K562 (cell line): ENCODE data around the gene PPY. TPM values are rescaled to one million over a fixed set of nuclear protein-coding genes. Genes with fewer than 3 reads are reported as not detected.

Source experiments
- ATAC-seq: fragments of 200-7000 bp; cut with Tn5 transposase; 3 replicates; pipeline ENCODE4 v1.9.1; 2020; ENCODE audit warnings: moderate library complexity
- BruUV-seq: library from RNA; stranded (reverse); fragments of 400-500 nt; replicated peaks from 2 replicates; lab custom pipeline; 2021; lab: Mats Ljungman, UMichigan
- CTCF ChIA-PET: fragments of 300-600 bp; formaldehyde crosslinking; extraction: SDS; loops from one replicate; lab custom pipeline; 2021; ENCODE audit warnings: low intra/inter-chr PET ratio; lab: Yijun Ruan, JAX
- POLR2A ChIA-PET: fragments of 300-600, 350-650 bp; sonication (Branson Sonifier 250); formaldehyde crosslinking; extraction: SDS; loops from one replicate; lab custom pipeline; 2021; ENCODE audit warnings: antibody characterized with exemption, inconsistent platforms; lab: Yijun Ruan, JAX
- DNase-seq, 4 experiments: peaks; one replicate each; pipeline versions ENCODE4 v3.0.0 to v3.0.0-alpha.2; 2011 to 2018; ENCODE audit warnings: low spot score in 3 of 4, mixed read lengths in 3 of 4; ENCODE audit errors: extremely low read depth in 1 of 4
- FAIRE-seq: peaks from 2 replicates; lab custom pipeline; 2011; peaks lifted over from hg19 to GRCh38; lab: Jason Lieb, UNC
- H2AFZ ChIP-seq: 2 replicates; pipeline ENCODE4 v1.6.0; 2011; ENCODE audit warnings: low read depth, low read length, control low read depth, inconsistent platforms
- H3K27ac ChIP-seq: fragments of 200-600 bp; 3 replicates; pipeline ENCODE4 v1.8.0; 2011; ENCODE audit warnings: low read depth, mild to moderate bottlenecking, control low read depth, inconsistent platforms, low read length, moderate library complexity, mixed read lengths; ENCODE audit errors: extremely low read depth
- H3K27me3 ChIP-seq, 2 experiments: fragments of 300-600 bp in 1 of 2; 2 replicates in 1 of 2; 3 replicates in 1 of 2; pipeline versions ENCODE4 v1.6.0 to v1.8.0; 2011; ENCODE audit warnings: inconsistent platforms in 2 of 2, low read length in 2 of 2, mild to moderate bottlenecking in 1 of 2, mixed read lengths in 1 of 2, moderate library complexity in 1 of 2; ENCODE audit not compliant: control insufficient read depth in 2 of 2, insufficient read depth in 2 of 2
- H3K36me3 ChIP-seq: fragments of 300-600 bp; 3 replicates; pipeline ENCODE4 v1.8.0; 2011; ENCODE audit warnings: mild to moderate bottlenecking, low read length, inconsistent platforms; ENCODE audit not compliant: control insufficient read depth, insufficient read depth
- H3K4me1 ChIP-seq, 2 experiments: fragments of 200-600 bp in 1 of 2; replicated peaks in 1 of 2; 2 replicates in 1 of 2; 3 replicates in 1 of 2; pipeline versions ENCODE4 v1.5.1 to v1.8.0; 2011; ENCODE audit warnings: inconsistent platforms in 2 of 2, low read length in 2 of 2, mild to moderate bottlenecking in 1 of 2, mixed read lengths in 1 of 2, moderate library complexity in 1 of 2; ENCODE audit not compliant: control insufficient read depth in 2 of 2, insufficient read depth in 2 of 2
- H3K4me2 ChIP-seq: 2 replicates; pipeline ENCODE4 v1.6.1; 2011; ENCODE audit warnings: low read length, control low read depth, inconsistent platforms, mixed read lengths; ENCODE audit not compliant: insufficient read depth
- H3K4me3 ChIP-seq: fragments of 200-600 bp; sonication (generic), shearing (Covaris generic); 2 replicates; pipeline ENCODE4 v1.5.1; 2016; ENCODE audit warnings: control low read depth, inconsistent platforms
- H3K79me2 ChIP-seq: fragments of 200-600 bp; 3 replicates; pipeline ENCODE4 v1.8.0; 2011; ENCODE audit warnings: low read length, inconsistent platforms; ENCODE audit not compliant: control insufficient read depth, insufficient read depth
- H3K9ac ChIP-seq, 2 experiments: 2 replicates each; pipeline versions ENCODE4 v1.6.0 to v1.6.1; 2011; ENCODE audit warnings: low read depth in 2 of 2, low read length in 2 of 2, control low read depth in 1 of 2, inconsistent platforms in 1 of 2, mild to moderate bottlenecking in 1 of 2, mixed read lengths in 1 of 2; ENCODE audit not compliant: insufficient read depth in 1 of 2
- H3K9me1 ChIP-seq: one replicate; pipeline ENCODE4 v1.6.0; 2011; ENCODE audit warnings: inconsistent platforms, mild to moderate bottlenecking, low read length, moderate library complexity; ENCODE audit not compliant: control insufficient read depth, insufficient read depth
- H3K9me3 ChIP-seq: replicated peaks from 2 replicates; pipeline ENCODE4 v1.5.1; 2011; ENCODE audit warnings: low read depth, low read length, inconsistent platforms; ENCODE audit not compliant: control insufficient read depth, insufficient read depth
- H4K20me1 ChIP-seq: replicated peaks from 2 replicates; pipeline ENCODE4 v1.6.1; 2011; ENCODE audit warnings: low read length, inconsistent platforms, mixed read lengths; ENCODE audit not compliant: control insufficient read depth, insufficient read depth
- CBX3 ChIP-seq, 2 experiments: IDR thresholded peaks; 1 replicate in 1 of 2; 2 replicates in 1 of 2; pipeline ENCODE4 v1.6.1; 2012; ENCODE audit warnings: inconsistent platforms in 2 of 2, low read length in 2 of 2, borderline replicate concordance in 1 of 2, control low read depth in 1 of 2
- CEBPB ChIP-seq: fragments of 450-650 bp; IDR thresholded peaks from 2 replicates; pipeline ENCODE4 v1.6.1; 2016; ENCODE audit warnings: missing genetic modification characterization, missing compliant biosample characterization
- MCM3 ChIP-seq: fragments of 450-650 bp; IDR thresholded peaks from 2 replicates; pipeline ENCODE4 v1.6.1; 2016
- WGBS: fragments of 100-300 bp; shearing (Covaris generic); methylation state at CpG from one replicate; pipeline ENCODE4 v1.1.6; 2016; ENCODE audit warnings: low coverage, mixed read lengths; ENCODE audit not compliant: insufficient coverage; ENCODE audit errors: missing lambda C conversion rate; 5-methylcytosine and 5-hydroxymethylcytosine counted together
- in situ Hi-C: fragments of 300-500 bp; cut with MboI; formaldehyde crosslinking; loops from 4 replicates; pipeline ENCODE4 v1.15.0; 2018; ENCODE audit warnings: inconsistent platforms, mixed read lengths
- intact Hi-C: fragments of 100-400 bp; cut with micrococcal nuclease; formaldehyde crosslinking; loops from 2 replicates; pipeline ENCODE4 v1.14.2; 2022
- polyA plus RNA-seq, 8 experiments: library from polyadenylated mRNA; depleted of rRNA in 4 of 8; stranded (reverse) in 5 of 8; unstranded in 3 of 8; fragments of >200 nt; fragmentation: Nextera tagmentation in 2 of 8; fragmentation: Illumina TruSeq in 1 of 8; extraction: Ambion mirVana in 2 of 8; extraction: Trizol in 1 of 8; gene quantifications; 2 replicates each; pipeline versions ENCODE4 v1.2.1 to v1.2.3, GENCODE V29; 2011 to 2014; ENCODE audit warnings: inconsistent platforms in 1 of 8, missing spikeins in 1 of 8
- total RNA-seq, 7 experiments: library from RNA; depleted of rRNA in 6 of 7; stranded (reverse); fragments of >200 nt in 6 of 7; fragmentation: Illumina TruSeq in 2 of 7; extraction: Trizol in 2 of 7; gene quantifications; 2 replicates each; pipeline versions ENCODE4 v1.2.1 to v1.2.3, GENCODE V29; 2011 to 2021; ENCODE audit warnings: low replicate concordance in 1 of 7

The PPY gene
- total and polyA plus RNA-seq, 9 of the 15 experiments (the other 6 are each of a cell fraction or from before 2014, with no cell fraction given) = not detected

GRCh38 chr17:43906951-43907424 is 35.3 kb downstream of the PPY start:
- H3K9me3 ChIP-seq = no peaks in the 10 kb centered on the region
- CTCF ChIA-PET = no interaction called here
- BruUV-seq = no TSS peak
- H4K20me1 ChIP-seq = peaks cover 6% of the 10 kb centered on the region; the same call in 1 of the 2 replicates
- no peaks in the 10 kb centered on the region for H3K79me2 ChIP-seq
- peak overlapping the region; percentile 74 for H3K4me2 ChIP-seq
- ATAC-seq (no peak), DNase-seq (peak in 1 of 4 experiments; percentile 23)
- peak overlapping the region; percentile 8; the same call in 1 of the 2 replicates for H3K4me3 ChIP-seq
- H3K36me3 ChIP-seq = no peaks in the 10 kb centered on the region
- WGBS = 11% methylated on average over 25 of the region's 29 CpGs
- H2AFZ ChIP-seq = peak overlapping the region; percentile 88; the same call in 1 of the 2 replicates
- peak overlapping the region in 1 of 2 experiments; percentile 68; a peak in 2 of 4 replicates for H3K9ac ChIP-seq
- in situ Hi-C loops = no loop called here
- no peaks in the 10 kb centered on the region for H3K9me1 ChIP-seq
- H3K27me3 ChIP-seq = peaks cover 27 to 54% of the 10 kb centered on the region in 2 experiments
- TF ChIP-seq CBX3 (IDR thresholded peaks at IDR 0.05; ENCODE audit: borderline replicate concordance in 1 of 2, low read length in 2 of 2) (no peak), MCM3 (no peak), CEBPB (tag) (peak; percentile 44)
- TF ChIP-seq, all 486 proteins: peak for 1
- intact Hi-C loops = no loop called here
- Histone ChIP-seq H3K4me1 (peaks cover 0 to 23% of the 10 kb centered on the region in 2 experiments; a peak in 3 of 5 replicates), H3K27ac (no peak overlapping the region)
- FAIRE-seq = no peak
- POLR2A ChIA-PET = interaction anchor here (0.6 kb wide), 2 partner anchors 15 to 240 kb away, joined by 3 read pairs; no protein-coding TSS in a partner anchor
